ENCODE data around the gene ELL.

DNA sequence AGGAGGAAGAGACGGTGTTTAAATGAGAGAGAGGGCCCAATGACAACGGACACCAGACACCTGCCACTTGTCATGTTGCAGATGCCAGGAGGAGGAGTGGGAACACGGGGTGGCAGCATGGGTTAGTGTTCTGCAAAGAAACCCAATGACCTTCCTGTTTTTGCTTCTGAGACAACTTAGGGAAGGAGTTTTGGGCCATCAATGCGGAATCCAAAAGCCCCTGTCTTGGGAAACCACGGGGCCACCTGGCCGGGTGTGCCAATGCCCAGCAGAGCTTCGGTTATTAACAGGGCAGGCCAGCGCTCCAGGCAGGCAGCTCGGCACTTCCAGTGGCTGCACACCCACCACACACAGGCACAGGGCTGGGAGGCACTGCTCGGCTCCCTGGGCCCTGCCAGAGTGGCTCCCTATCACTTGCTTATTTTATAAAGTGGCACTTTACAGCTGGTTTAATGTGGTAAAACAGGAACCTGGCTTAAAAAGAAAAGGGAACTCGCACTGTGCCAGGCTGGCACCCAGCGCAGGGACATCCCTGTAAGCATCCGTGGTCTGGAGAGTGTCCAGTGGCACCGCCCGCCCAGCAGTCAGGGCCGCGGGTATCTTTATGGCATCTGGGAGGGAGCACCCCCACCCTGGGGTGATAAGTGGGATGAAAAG is 19.1 kb downstream of the ELL start:
- TF ChIP-seq TEAD4 (IDR thresholded peaks at IDR 0.05) (no peak), RAD21 (IDR thresholded peaks at IDR 0.05; ENCODE audit: low read depth) (no peak), FOXM1 (IDR thresholded peaks at IDR 0.05; ENCODE audit: borderline replicate concordance, low read depth) (no peak), YY1 (IDR thresholded peaks at IDR 0.05; ENCODE audit: low read depth) (no peak), CREB1 (IDR thresholded peaks at IDR 0.05; ENCODE audit: low read depth) (no peak)
- TF ChIP-seq, protein P1, sequence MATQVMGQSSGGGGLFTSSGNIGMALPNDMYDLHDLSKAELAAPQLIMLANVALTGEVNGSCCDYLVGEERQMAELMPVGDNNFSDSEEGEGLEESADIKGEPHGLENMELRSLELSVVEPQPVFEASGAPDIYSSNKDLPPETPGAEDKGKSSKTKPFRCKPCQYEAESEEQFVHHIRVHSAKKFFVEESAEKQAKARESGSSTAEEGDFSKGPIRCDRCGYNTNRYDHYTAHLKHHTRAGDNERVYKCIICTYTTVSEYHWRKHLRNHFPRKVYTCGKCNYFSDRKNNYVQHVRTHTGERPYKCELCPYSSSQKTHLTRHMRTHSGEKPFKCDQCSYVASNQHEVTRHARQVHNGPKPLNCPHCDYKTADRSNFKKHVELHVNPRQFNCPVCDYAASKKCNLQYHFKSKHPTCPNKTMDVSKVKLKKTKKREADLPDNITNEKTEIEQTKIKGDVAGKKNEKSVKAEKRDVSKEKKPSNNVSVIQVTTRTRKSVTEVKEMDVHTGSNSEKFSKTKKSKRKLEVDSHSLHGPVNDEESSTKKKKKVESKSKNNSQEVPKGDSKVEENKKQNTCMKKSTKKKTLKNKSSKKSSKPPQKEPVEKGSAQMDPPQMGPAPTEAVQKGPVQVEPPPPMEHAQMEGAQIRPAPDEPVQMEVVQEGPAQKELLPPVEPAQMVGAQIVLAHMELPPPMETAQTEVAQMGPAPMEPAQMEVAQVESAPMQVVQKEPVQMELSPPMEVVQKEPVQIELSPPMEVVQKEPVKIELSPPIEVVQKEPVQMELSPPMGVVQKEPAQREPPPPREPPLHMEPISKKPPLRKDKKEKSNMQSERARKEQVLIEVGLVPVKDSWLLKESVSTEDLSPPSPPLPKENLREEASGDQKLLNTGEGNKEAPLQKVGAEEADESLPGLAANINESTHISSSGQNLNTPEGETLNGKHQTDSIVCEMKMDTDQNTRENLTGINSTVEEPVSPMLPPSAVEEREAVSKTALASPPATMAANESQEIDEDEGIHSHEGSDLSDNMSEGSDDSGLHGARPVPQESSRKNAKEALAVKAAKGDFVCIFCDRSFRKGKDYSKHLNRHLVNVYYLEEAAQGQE (IDR thresholded peaks at IDR 0.05; ENCODE audit: low read depth), result no peak
- TF ChIP-seq, protein P2, sequence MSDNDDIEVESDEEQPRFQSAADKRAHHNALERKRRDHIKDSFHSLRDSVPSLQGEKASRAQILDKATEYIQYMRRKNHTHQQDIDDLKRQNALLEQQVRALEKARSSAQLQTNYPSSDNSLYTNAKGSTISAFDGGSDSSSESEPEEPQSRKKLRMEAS (IDR thresholded peaks at IDR 0.05), result no peak

Measured in Ishikawa (cell line).